K562 (cell line): ENCODE measurements around the gene ATP10B. TPM values are rescaled to one million over a fixed set of nuclear protein-coding genes. Genes with fewer than 3 reads are reported as not detected.

Experiments used
- ATAC-seq: fragments of 200-7000 bp; cut with Tn5 transposase; 3 replicates; pipeline ENCODE4 v1.9.1; 2020; ENCODE audit warnings: moderate library complexity
- BruUV-seq: library from RNA; stranded (reverse); fragments of 400-500 nt; replicated peaks from 2 replicates; lab custom pipeline; 2021; lab: Mats Ljungman, UMichigan
- CTCF ChIA-PET: fragments of 300-600 bp; formaldehyde crosslinking; extraction: SDS; loops from one replicate; lab custom pipeline; 2021; ENCODE audit warnings: low intra/inter-chr PET ratio; lab: Yijun Ruan, JAX
- POLR2A ChIA-PET: fragments of 300-600, 350-650 bp; sonication (Branson Sonifier 250); formaldehyde crosslinking; extraction: SDS; loops from one replicate; lab custom pipeline; 2021; ENCODE audit warnings: antibody characterized with exemption, inconsistent platforms; lab: Yijun Ruan, JAX
- DNase-seq, 4 experiments: peaks; one replicate each; pipeline versions ENCODE4 v3.0.0 to v3.0.0-alpha.2; 2011 to 2018; ENCODE audit warnings: low spot score in 3 of 4, mixed read lengths in 3 of 4; ENCODE audit errors: extremely low read depth in 1 of 4
- FAIRE-seq: peaks from 2 replicates; lab custom pipeline; 2011; peaks lifted over from hg19 to GRCh38; lab: Jason Lieb, UNC
- H2AFZ ChIP-seq: 2 replicates; pipeline ENCODE4 v1.6.0; 2011; ENCODE audit warnings: low read depth, low read length, control low read depth, inconsistent platforms
- H3K27ac ChIP-seq: fragments of 200-600 bp; 3 replicates; pipeline ENCODE4 v1.8.0; 2011; ENCODE audit warnings: low read depth, mild to moderate bottlenecking, control low read depth, inconsistent platforms, low read length, moderate library complexity, mixed read lengths; ENCODE audit errors: extremely low read depth
- H3K27me3 ChIP-seq, 2 experiments: fragments of 300-600 bp in 1 of 2; 2 replicates in 1 of 2; 3 replicates in 1 of 2; pipeline versions ENCODE4 v1.6.0 to v1.8.0; 2011; ENCODE audit warnings: inconsistent platforms in 2 of 2, low read length in 2 of 2, mild to moderate bottlenecking in 1 of 2, mixed read lengths in 1 of 2, moderate library complexity in 1 of 2; ENCODE audit not compliant: control insufficient read depth in 2 of 2, insufficient read depth in 2 of 2
- H3K36me3 ChIP-seq: fragments of 300-600 bp; 3 replicates; pipeline ENCODE4 v1.8.0; 2011; ENCODE audit warnings: mild to moderate bottlenecking, low read length, inconsistent platforms; ENCODE audit not compliant: control insufficient read depth, insufficient read depth
- H3K4me1 ChIP-seq, 2 experiments: fragments of 200-600 bp in 1 of 2; replicated peaks in 1 of 2; 2 replicates in 1 of 2; 3 replicates in 1 of 2; pipeline versions ENCODE4 v1.5.1 to v1.8.0; 2011; ENCODE audit warnings: inconsistent platforms in 2 of 2, low read length in 2 of 2, mild to moderate bottlenecking in 1 of 2, mixed read lengths in 1 of 2, moderate library complexity in 1 of 2; ENCODE audit not compliant: control insufficient read depth in 2 of 2, insufficient read depth in 2 of 2
- H3K4me2 ChIP-seq: 2 replicates; pipeline ENCODE4 v1.6.1; 2011; ENCODE audit warnings: low read length, control low read depth, inconsistent platforms, mixed read lengths; ENCODE audit not compliant: insufficient read depth
- H3K4me3 ChIP-seq: fragments of 200-600 bp; sonication (generic), shearing (Covaris generic); 2 replicates; pipeline ENCODE4 v1.5.1; 2016; ENCODE audit warnings: control low read depth, inconsistent platforms
- H3K79me2 ChIP-seq: fragments of 200-600 bp; 3 replicates; pipeline ENCODE4 v1.8.0; 2011; ENCODE audit warnings: low read length, inconsistent platforms; ENCODE audit not compliant: control insufficient read depth, insufficient read depth
- H3K9ac ChIP-seq, 2 experiments: 2 replicates each; pipeline versions ENCODE4 v1.6.0 to v1.6.1; 2011; ENCODE audit warnings: low read depth in 2 of 2, low read length in 2 of 2, control low read depth in 1 of 2, inconsistent platforms in 1 of 2, mild to moderate bottlenecking in 1 of 2, mixed read lengths in 1 of 2; ENCODE audit not compliant: insufficient read depth in 1 of 2
- H3K9me1 ChIP-seq: one replicate; pipeline ENCODE4 v1.6.0; 2011; ENCODE audit warnings: inconsistent platforms, mild to moderate bottlenecking, low read length, moderate library complexity; ENCODE audit not compliant: control insufficient read depth, insufficient read depth
- H3K9me3 ChIP-seq: replicated peaks from 2 replicates; pipeline ENCODE4 v1.5.1; 2011; ENCODE audit warnings: low read depth, low read length, inconsistent platforms; ENCODE audit not compliant: control insufficient read depth, insufficient read depth
- H4K20me1 ChIP-seq: replicated peaks from 2 replicates; pipeline ENCODE4 v1.6.1; 2011; ENCODE audit warnings: low read length, inconsistent platforms, mixed read lengths; ENCODE audit not compliant: control insufficient read depth, insufficient read depth
- ARNT ChIP-seq, 2 experiments: fragments of 450-650 bp; IDR thresholded peaks; 2 replicates each; pipeline ENCODE4 v1.6.1; 2016; ENCODE audit warnings: mild to moderate bottlenecking in 1 of 2
- CBX1 ChIP-seq: sonication (generic); IDR thresholded peaks from 2 replicates; pipeline ENCODE4 v1.6.1; 2016; ENCODE audit warnings: antibody characterized with exemption, low read depth, mild to moderate bottlenecking
- E2F8 ChIP-seq: fragments of 450-650 bp; IDR thresholded peaks from 2 replicates; pipeline ENCODE4 v1.7.1; 2018; ENCODE audit warnings: mild to moderate bottlenecking, low read depth; ENCODE audit not compliant: partially characterized antibody
- GTF2F1 ChIP-seq: IDR thresholded peaks from 2 replicates; pipeline ENCODE4 v1.6.1; 2011; ENCODE audit warnings: low read depth, low read length, improper control_type of control experiment
- L3MBTL2 ChIP-seq: fragments of 450-650 bp; IDR thresholded peaks from 2 replicates; pipeline ENCODE4 v1.6.1; 2016; ENCODE audit warnings: mild to moderate bottlenecking, moderate library complexity
- MAFF ChIP-seq: IDR thresholded peaks from 2 replicates; pipeline ENCODE4 v1.6.1; 2012; ENCODE audit warnings: low read length, improper control_type of control experiment
- PHTF2 ChIP-seq: fragments of 250-450 bp; sonication (Bioruptor Pico); IDR thresholded peaks from 2 replicates; pipeline ENCODE4 v1.5.0; 2021; ENCODE audit warnings: mild to moderate bottlenecking
- POLR2H ChIP-seq: IDR thresholded peaks from 2 replicates; pipeline ENCODE4 v1.6.1; 2016; ENCODE audit warnings: missing genetic modification characterization, low read depth, mild to moderate bottlenecking, control low read depth, missing compliant biosample characterization, moderate library complexity
- SNIP1 ChIP-seq: fragments of 450-650 bp; IDR thresholded peaks from 2 replicates; pipeline ENCODE4 v1.7.1; 2017; ENCODE audit warnings: low read depth, mild to moderate bottlenecking
- SOX6 ChIP-seq: fragments of 450-650 bp; IDR thresholded peaks from 2 replicates; pipeline ENCODE4 v1.6.1; 2014; ENCODE audit warnings: mild to moderate bottlenecking
- SP1 ChIP-seq: sonication (generic); formaldehyde crosslinking; IDR thresholded peaks from 2 replicates; pipeline ENCODE4 v1.8.1; 2022; ENCODE audit warnings: mild to moderate bottlenecking, missing genetic modification reagents
- TAL1 ChIP-seq: fragments of 450-650 bp; IDR thresholded peaks from 2 replicates; pipeline ENCODE4 v1.6.1; 2016; ENCODE audit warnings: mild to moderate bottlenecking
- TARDBP ChIP-seq: fragments of 450-650 bp; IDR thresholded peaks from 2 replicates; pipeline ENCODE4 v1.6.1; 2016
- ZBTB2 ChIP-seq: fragments of 450-650 bp; IDR thresholded peaks from 2 replicates; pipeline ENCODE4 v1.6.1; 2016; ENCODE audit warnings: antibody characterized with exemption
- ZNF436 ChIP-seq: fragments of 250-450, 450-650 bp; sonication (Bioruptor Pico); formaldehyde crosslinking; IDR thresholded peaks from 2 replicates; pipeline ENCODE4 v1.7.0; 2020; ENCODE audit warnings: mild to moderate bottlenecking
- WGBS: fragments of 100-300 bp; shearing (Covaris generic); methylation state at CpG from one replicate; pipeline ENCODE4 v1.1.6; 2016; ENCODE audit warnings: low coverage, mixed read lengths; ENCODE audit not compliant: insufficient coverage; ENCODE audit errors: missing lambda C conversion rate; 5-methylcytosine and 5-hydroxymethylcytosine counted together
- in situ Hi-C: fragments of 300-500 bp; cut with MboI; formaldehyde crosslinking; loops from 4 replicates; pipeline ENCODE4 v1.15.0; 2018; ENCODE audit warnings: inconsistent platforms, mixed read lengths
- intact Hi-C: fragments of 100-400 bp; cut with micrococcal nuclease; formaldehyde crosslinking; loops from 2 replicates; pipeline ENCODE4 v1.14.2; 2022
- polyA plus RNA-seq, 8 experiments: library from polyadenylated mRNA; depleted of rRNA in 4 of 8; stranded (reverse) in 5 of 8; unstranded in 3 of 8; fragments of >200 nt; fragmentation: Nextera tagmentation in 2 of 8; fragmentation: Illumina TruSeq in 1 of 8; extraction: Ambion mirVana in 2 of 8; extraction: Trizol in 1 of 8; gene quantifications; 2 replicates each; pipeline versions ENCODE4 v1.2.1 to v1.2.3, GENCODE V29; 2011 to 2014; ENCODE audit warnings: inconsistent platforms in 1 of 8, missing spikeins in 1 of 8
- total RNA-seq, 7 experiments: library from RNA; depleted of rRNA in 6 of 7; stranded (reverse); fragments of >200 nt in 6 of 7; fragmentation: Illumina TruSeq in 2 of 7; extraction: Trizol in 2 of 7; gene quantifications; 2 replicates each; pipeline versions ENCODE4 v1.2.1 to v1.2.3, GENCODE V29; 2011 to 2021; ENCODE audit warnings: low replicate concordance in 1 of 7
- TF ChIP-seq, protein P1 (sequence below): sonication (generic); formaldehyde crosslinking; IDR thresholded peaks from 2 replicates; pipeline ENCODE4 v1.8.0; 2022; ENCODE audit warnings: mild to moderate bottlenecking, missing genetic modification reagents

The ATP10B gene
- total and polyA plus RNA-seq, 9 of the 15 experiments (the other 6 are each of a cell fraction or from before 2014, with no cell fraction given) = 0.04 TPM; not detected in 8

DNA sequence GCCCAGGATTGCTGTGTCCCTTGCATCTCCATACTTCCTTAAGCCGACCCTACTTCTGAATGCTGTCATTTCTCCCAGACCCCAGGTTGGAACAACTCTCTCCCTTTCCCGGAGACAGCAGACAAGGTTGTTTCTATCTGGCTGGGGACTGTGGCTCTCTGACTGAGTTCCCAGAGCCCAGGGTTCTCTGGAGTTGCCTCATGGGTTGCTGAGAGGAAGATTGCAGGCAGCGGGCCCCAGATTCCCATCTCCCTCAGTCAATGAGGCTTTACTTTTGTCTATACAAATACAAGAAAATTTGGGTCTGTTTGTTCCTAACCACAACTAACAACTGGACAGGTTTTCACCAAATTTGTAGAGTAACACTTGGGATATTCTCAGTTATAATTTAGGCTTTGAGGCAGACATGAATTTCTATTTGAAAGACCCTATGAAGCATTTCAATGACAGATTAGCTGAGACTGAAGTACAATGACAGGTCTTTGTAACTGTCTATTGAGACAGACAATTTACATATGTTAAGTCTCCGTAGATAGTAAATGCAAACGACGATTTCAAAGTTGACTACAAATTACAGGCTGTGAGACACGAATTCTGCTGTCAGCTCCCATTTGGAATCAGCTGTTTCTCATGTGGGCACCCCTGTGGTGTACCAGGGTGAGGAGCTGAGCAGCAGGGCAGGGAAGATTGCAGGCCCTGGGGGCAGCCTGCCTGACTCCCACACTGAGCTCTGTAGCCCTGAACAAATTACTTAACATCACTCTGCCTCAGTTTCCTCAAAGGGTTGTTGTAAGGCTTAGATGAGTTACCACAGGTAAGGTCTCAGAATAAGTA, 107.5 kb downstream of the ATP10B start:
- Histone ChIP-seq H4K20me1 (no peaks in the 10 kb centered on the region), H3K9me3 (no peaks in the 10 kb centered on the region), H3K79me2 (no peaks in the 10 kb centered on the region), H3K27me3 (no peaks in the 10 kb centered on the region), H3K4me1 (no peaks in the 10 kb centered on the region), H3K4me3 (no peak overlapping the region), H3K27ac (no peak overlapping the region), H3K36me3 (no peaks in the 10 kb centered on the region), H3K4me2 (no peak overlapping the region), H3K9me1 (no peaks in the 10 kb centered on the region), H2AFZ (no peak overlapping the region), H3K9ac (no peak overlapping the region)
- POLR2A ChIA-PET = interaction anchor here (0.5 kb wide), 1 partner anchor 24 kb away, joined by 4 read pairs; no protein-coding TSS in a partner anchor
- no peak for ATAC-seq
- in situ Hi-C loops = no loop called here
- intact Hi-C loops = no loop called here
- CTCF ChIA-PET = no interaction called here
- TF ChIP-seq TAL1 (no peak), E2F8 (no peak), GTF2F1 (no peak), L3MBTL2 (no peak), MAFF (no peak), POLR2H (tag) (no peak), ZNF436 (CRISPR knock-in tag) (no peak), SOX6 (no peak), SP1 (CRISPR knock-in tag) (no peak), PHTF2 (CRISPR knock-in tag) (no peak), SNIP1 (no peak), TARDBP (no peak), ARNT (IDR thresholded peaks at IDR 0.05) (no peak), ZBTB2 (no peak), CBX1 (no peak)
- TF ChIP-seq, protein P1, sequence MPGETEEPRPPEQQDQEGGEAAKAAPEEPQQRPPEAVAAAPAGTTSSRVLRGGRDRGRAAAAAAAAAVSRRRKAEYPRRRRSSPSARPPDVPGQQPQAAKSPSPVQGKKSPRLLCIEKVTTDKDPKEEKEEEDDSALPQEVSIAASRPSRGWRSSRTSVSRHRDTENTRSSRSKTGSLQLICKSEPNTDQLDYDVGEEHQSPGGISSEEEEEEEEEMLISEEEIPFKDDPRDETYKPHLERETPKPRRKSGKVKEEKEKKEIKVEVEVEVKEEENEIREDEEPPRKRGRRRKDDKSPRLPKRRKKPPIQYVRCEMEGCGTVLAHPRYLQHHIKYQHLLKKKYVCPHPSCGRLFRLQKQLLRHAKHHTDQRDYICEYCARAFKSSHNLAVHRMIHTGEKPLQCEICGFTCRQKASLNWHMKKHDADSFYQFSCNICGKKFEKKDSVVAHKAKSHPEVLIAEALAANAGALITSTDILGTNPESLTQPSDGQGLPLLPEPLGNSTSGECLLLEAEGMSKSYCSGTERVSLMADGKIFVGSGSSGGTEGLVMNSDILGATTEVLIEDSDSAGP (CRISPR knock-in tag) = no peak
- no peak for FAIRE-seq
- no TSS peak for BruUV-seq
- WGBS = 0% methylated on average over 7 of the region's 7 CpGs
- no peak for DNase-seq
